ENCODE measurements around the gene ANXA2.

DNA sequence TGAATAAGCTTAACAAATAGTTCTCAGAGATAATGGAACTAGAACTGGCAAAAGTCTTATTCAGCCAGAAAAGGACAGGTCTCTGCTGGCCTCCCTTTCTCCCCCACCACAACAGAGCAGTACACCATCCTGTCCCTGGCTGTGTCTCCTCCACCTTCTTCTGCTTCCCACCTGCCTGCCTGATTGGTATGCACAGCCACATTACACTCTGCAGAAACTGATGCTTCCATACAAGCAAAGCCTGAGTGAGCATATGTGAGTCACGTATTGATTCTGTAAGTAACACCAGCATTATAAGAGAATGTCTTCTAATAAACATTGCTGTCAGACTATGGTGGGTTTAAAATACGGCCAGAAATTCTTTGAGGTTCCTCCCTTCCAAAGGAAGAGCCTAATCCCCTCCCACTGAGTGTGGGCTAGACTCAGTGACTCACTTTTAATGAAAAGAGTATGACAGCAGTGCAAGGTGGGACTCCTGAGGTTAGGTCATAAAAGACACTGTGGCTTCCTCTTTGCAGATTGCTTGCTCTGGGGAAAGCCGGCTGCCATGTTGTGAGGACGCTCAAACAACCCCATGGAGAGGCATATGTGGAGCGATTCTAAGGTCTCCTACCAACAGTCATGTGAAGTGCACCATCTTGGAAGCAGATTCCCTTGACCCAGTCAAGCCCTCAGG, 44.4 kb downstream of the ANXA2 start:
- TF ChIP-seq CTCF (IDR thresholded peaks at IDR 0.05; ENCODE audit: low read depth, low read length, missing input control) (no peak), RAD21 (IDR thresholded peaks at IDR 0.05) (no peak), FOXA1 (IDR thresholded peaks at IDR 0.05) (no peak), YY1 (IDR thresholded peaks at IDR 0.05) (no peak), TAF1 (conservative IDR thresholded peaks at IDR 0.05) (no peak), GABPA (IDR thresholded peaks at IDR 0.05 in 1 of 2, conservative IDR thresholded peaks at IDR 0.05 in 1 of 2) (no peak), RXRA (IDR thresholded peaks at IDR 0.05) (no peak), JUND (IDR thresholded peaks at IDR 0.05) (no peak), ZBTB33 (IDR thresholded peaks at IDR 0.05) (no peak)
- TF ChIP-seq, protein P1, sequence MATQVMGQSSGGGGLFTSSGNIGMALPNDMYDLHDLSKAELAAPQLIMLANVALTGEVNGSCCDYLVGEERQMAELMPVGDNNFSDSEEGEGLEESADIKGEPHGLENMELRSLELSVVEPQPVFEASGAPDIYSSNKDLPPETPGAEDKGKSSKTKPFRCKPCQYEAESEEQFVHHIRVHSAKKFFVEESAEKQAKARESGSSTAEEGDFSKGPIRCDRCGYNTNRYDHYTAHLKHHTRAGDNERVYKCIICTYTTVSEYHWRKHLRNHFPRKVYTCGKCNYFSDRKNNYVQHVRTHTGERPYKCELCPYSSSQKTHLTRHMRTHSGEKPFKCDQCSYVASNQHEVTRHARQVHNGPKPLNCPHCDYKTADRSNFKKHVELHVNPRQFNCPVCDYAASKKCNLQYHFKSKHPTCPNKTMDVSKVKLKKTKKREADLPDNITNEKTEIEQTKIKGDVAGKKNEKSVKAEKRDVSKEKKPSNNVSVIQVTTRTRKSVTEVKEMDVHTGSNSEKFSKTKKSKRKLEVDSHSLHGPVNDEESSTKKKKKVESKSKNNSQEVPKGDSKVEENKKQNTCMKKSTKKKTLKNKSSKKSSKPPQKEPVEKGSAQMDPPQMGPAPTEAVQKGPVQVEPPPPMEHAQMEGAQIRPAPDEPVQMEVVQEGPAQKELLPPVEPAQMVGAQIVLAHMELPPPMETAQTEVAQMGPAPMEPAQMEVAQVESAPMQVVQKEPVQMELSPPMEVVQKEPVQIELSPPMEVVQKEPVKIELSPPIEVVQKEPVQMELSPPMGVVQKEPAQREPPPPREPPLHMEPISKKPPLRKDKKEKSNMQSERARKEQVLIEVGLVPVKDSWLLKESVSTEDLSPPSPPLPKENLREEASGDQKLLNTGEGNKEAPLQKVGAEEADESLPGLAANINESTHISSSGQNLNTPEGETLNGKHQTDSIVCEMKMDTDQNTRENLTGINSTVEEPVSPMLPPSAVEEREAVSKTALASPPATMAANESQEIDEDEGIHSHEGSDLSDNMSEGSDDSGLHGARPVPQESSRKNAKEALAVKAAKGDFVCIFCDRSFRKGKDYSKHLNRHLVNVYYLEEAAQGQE (IDR thresholded peaks at IDR 0.05) = no peak
- TF ChIP-seq, protein P2, sequence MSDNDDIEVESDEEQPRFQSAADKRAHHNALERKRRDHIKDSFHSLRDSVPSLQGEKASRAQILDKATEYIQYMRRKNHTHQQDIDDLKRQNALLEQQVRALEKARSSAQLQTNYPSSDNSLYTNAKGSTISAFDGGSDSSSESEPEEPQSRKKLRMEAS (IDR thresholded peaks at IDR 0.05) = no peak

Data from liver (tissue), 3 donors.